Neural crest cell (in vitro differentiated cells): Measurements from ENCODE around the gene PTPRO. TPM values are rescaled to one million over a fixed set of nuclear protein-coding genes. Genes with fewer than 3 reads are reported as not detected.

Experiments used
- DNase-seq: peaks from one replicate; pipeline ENCODE4 v3.0.0; 2021; ENCODE audit warnings: low read depth, mixed read lengths, low spot score
- H3K27ac Mint-ChIP-seq: one replicate; pipeline ENCODE4 v1.8.0; 2021; ENCODE audit warnings: mild to moderate bottlenecking, mixed read lengths; ENCODE audit not compliant: unreplicated experiment
- H3K27me3 Mint-ChIP-seq: 2 replicates; pipeline ENCODE4 v1.8.0; 2021; ENCODE audit warnings: low read depth, mild to moderate bottlenecking, mixed read lengths
- H3K36me3 Mint-ChIP-seq: 2 replicates; pipeline ENCODE4 v1.8.0; 2021; ENCODE audit warnings: low read depth, mild to moderate bottlenecking, mixed read lengths
- H3K4me1 Mint-ChIP-seq: 2 replicates; pipeline ENCODE4 v1.8.0; 2021; ENCODE audit warnings: mixed read lengths
- H3K4me3 Mint-ChIP-seq: one replicate; pipeline ENCODE4 v1.8.0; 2021; ENCODE audit warnings: mild to moderate bottlenecking, mixed read lengths
- H3K9me3 Mint-ChIP-seq: 2 replicates; pipeline ENCODE4 v1.8.0; 2021; ENCODE audit warnings: mixed read lengths
- total RNA-seq: library from RNA; stranded (reverse); gene quantifications from 2 replicates; pipeline ENCODE4 v1.2.1, GENCODE V29; 2021
- TF ChIP-seq, protein P1 (sequence below): fragments of 200-600 bp; sonication (generic); conservative IDR thresholded peaks from 2 replicates; pipeline ENCODE4 v1.5.0; 2021; ENCODE audit warnings: antibody characterized with exemption, mild to moderate bottlenecking

Gene PTPRO
- total RNA-seq, 1 donor from 2014 or later = 3.1 TPM

DNA sequence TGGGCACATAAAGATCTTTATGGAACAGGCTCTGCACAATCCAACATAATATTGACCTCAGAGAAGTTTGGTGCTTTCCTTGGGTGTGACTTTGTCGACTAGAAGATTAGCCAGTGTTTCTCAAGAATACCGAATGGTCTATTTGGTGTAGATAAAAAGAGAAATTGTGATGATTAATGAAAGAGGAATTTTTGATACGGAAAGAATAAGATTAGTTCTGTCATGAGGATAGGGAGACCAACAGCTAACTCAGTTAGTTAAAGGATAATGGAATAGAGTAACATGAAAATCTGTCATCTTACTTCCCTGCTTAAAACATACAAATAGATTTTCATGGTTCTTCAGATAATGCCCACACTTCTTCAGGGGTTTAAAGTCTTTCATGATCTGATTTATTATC is 24.2 kb downstream of the PTPRO start:
- Mint-ChIP-seq H3K36me3 (no peaks in the 10 kb centered on the region), H3K9me3 (no peaks in the 10 kb centered on the region), H3K4me3 (no peak overlapping the region), H3K27ac (no peak overlapping the region), H3K27me3 (peaks cover 66% of the 10 kb centered on the region), H3K4me1 (no peaks in the 10 kb centered on the region)
- TF ChIP-seq, protein P1, sequence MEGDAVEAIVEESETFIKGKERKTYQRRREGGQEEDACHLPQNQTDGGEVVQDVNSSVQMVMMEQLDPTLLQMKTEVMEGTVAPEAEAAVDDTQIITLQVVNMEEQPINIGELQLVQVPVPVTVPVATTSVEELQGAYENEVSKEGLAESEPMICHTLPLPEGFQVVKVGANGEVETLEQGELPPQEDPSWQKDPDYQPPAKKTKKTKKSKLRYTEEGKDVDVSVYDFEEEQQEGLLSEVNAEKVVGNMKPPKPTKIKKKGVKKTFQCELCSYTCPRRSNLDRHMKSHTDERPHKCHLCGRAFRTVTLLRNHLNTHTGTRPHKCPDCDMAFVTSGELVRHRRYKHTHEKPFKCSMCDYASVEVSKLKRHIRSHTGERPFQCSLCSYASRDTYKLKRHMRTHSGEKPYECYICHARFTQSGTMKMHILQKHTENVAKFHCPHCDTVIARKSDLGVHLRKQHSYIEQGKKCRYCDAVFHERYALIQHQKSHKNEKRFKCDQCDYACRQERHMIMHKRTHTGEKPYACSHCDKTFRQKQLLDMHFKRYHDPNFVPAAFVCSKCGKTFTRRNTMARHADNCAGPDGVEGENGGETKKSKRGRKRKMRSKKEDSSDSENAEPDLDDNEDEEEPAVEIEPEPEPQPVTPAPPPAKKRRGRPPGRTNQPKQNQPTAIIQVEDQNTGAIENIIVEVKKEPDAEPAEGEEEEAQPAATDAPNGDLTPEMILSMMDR = no peak
- DNase-seq = no peak

DNA sequence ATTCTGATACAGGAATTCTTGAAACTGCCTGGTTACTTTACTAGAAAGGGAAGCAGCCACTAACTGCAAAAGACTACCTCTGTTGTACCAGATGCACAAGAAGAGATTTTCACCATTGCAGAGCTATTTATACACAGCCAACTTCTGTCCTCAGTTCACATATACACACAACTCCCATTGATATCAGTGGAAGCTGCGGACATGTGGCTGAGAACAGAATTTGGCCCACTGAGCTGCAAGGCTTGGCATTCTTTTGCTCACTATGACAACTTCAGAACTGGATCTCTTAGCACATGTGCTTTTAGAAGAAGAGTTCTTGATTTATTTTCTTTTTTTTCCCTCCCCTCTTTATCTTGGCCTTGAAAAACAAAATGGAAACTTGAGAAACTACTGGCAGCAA is 28.3 kb downstream of the PTPRO start:
- TF ChIP-seq, protein P1 = no peak
- Mint-ChIP-seq H3K4me3 (no peak overlapping the region), H3K36me3 (no peaks in the 10 kb centered on the region), H3K4me1 (no peaks in the 10 kb centered on the region), H3K9me3 (no peaks in the 10 kb centered on the region), H3K27me3 (peaks cover 73% of the 10 kb centered on the region), H3K27ac (no peak overlapping the region)
- no peak for DNase-seq

DNA sequence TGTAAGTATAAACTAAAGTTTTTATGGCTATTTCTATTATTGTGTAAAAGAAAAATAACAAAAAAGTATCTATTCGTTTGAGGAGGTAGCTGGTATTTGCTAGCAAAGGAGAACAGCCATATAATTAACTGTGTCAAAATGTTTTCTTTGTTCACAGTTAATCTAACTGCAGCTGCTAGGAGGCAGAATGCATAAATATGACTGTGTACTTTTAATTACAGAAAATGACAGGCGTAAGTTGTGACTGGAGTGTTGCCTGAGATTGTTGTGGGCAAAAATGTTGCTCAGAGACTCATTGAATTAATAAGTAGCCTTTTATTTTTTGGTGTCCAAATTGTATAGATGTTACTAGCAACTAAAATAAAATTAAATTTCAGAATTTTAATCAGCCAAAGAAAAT is 33.5 kb downstream of the PTPRO start:
- H3K9me3 Mint-ChIP-seq = no peaks in the 10 kb centered on the region
- H3K36me3 Mint-ChIP-seq = no peaks in the 10 kb centered on the region
- no peak for DNase-seq
- H3K4me1 Mint-ChIP-seq = peaks cover 8% of the 10 kb centered on the region
- peaks cover 66% of the 10 kb centered on the region for H3K27me3 Mint-ChIP-seq
- TF ChIP-seq, protein P1 = no peak
- H3K27ac Mint-ChIP-seq = no peak overlapping the region
- H3K4me3 Mint-ChIP-seq = no peak overlapping the region

DNA sequence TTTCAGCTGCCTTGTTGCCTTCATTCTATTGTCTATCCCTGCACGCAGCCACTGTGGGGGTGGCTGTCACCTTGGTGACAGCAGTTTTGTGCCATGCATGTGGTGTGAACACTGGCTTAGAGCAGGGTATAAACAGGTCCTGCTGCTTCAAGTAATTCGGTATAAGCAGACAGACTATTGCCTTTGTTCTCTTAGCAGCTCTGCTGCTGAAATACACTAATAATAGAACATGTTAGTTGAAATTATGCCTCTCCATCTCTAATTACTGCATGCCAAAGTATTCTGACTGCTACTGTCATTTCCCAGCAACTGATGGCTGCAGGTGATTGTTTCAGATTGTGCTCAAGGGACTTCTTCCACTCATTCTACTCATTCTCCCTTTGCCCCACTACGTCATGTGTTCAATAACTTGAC is 34.6 kb downstream of the PTPRO start:
- Mint-ChIP-seq H3K9me3 (no peaks in the 10 kb centered on the region), H3K4me3 (no peak overlapping the region), H3K36me3 (no peaks in the 10 kb centered on the region)

DNA sequence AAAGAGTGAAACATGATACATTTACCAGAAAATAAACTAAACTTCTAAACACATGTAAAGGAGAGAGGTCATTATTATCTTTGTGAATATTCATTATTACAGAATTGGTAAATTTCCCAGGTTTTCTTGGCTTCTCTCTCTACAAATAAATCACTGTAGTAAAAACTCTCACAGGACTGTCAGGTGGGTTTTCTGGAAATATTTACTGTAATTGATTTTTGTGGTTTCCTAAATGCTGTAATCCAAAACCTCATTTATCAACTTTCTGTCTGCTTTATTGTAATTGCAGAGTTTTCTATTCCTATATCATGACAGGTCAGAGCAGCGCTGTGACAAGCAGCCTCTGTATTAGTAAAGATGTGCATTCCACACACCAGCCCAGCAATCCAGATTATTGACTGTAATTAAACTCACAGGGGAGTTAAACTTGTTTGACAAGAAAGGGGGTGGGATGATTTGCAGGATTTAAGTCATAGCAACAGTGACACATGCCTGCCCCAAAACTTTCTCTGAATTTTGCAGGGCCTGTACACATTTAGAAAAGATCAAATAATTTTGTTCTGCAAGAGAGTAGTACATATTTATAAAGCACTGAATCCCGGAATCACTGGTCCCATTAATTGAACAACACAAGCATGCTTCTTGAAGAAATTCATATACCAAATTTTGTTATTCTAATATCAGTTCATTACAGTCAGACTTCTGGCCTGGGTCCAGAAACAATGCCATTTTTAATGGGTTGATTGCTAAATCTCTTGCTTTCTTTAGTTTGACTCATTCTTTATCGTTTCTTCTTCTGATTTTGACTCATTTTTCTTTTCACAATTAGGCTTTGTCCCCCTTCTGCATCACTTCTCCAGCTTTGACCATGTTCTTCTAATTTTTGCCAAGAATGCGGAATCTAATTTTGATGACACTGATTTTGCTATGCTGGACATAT is 42.2 kb downstream of the PTPRO start:
- no peaks in the 10 kb centered on the region for H3K36me3 Mint-ChIP-seq
- peaks cover 55% of the 10 kb centered on the region for H3K27me3 Mint-ChIP-seq
- DNase-seq = no peak
- no peak overlapping the region for H3K4me3 Mint-ChIP-seq
- no peaks in the 10 kb centered on the region for H3K9me3 Mint-ChIP-seq
- H3K27ac Mint-ChIP-seq = no peak overlapping the region
- TF ChIP-seq, protein P1 = no peak
- no peaks in the 10 kb centered on the region for H3K4me1 Mint-ChIP-seq

More for the DNA sequence above, 34.6 kb downstream of the PTPRO start:
- Mint-ChIP-seq H3K27me3 (peaks cover 61% of the 10 kb centered on the region), H3K4me1 (peaks cover 8% of the 10 kb centered on the region), H3K27ac (no peak overlapping the region)
- TF ChIP-seq, protein P1 = no peak
- no peak for DNase-seq
